T47D (cell line): ENCODE data around the gene ASTN2.

Experiments
- DNase-seq, 2 experiments: peaks; one replicate each; pipeline versions ENCODE4 v3.0.0 to v3.0.0-alpha.2; 2011 to 2012; ENCODE audit warnings: low read depth in 1 of 2, low spot score in 1 of 2
- JUND ChIP-seq: IDR thresholded peaks from 2 replicates; pipeline ENCODE4 v1.6.1; 2012; ENCODE audit warnings: low read depth
- in situ Hi-C: cut with HindIII; loops from 2 replicates; pipeline ENCODE4 v1.10.0; 2016; ENCODE audit warnings: low sequenced_read_pairs, low pct_unique_long_range_greater_than_20kb

Gene ASTN2

GRCh38 chr9:116662646-116663310 is 752.1 kb downstream of the ASTN2 start:
- TF ChIP-seq JUND, result no peak
- in situ Hi-C loops, result no loop called here
- DNase-seq, result no peak

- DNase-seq, result peak; percentile 68 to 85
- TF ChIP-seq JUND, result no peak
- in situ Hi-C loops, result no loop called here
These were observed 753.6 kb downstream of the ASTN2 start for GRCh38 chr9:116661037-116661954.

- no peak for TF ChIP-seq JUND
- in situ Hi-C loops, result no loop called here
- DNase-seq, result no peak
These were observed 756.6 kb downstream of the ASTN2 start for GRCh38 chr9:116658265-116658664.

GRCh38 chr9:116656977-116657376 is 757.9 kb downstream of the ASTN2 start:
- TF ChIP-seq JUND, result no peak
- no peak for DNase-seq
- in situ Hi-C loops, result no loop called here

- TF ChIP-seq JUND, result no peak
- in situ Hi-C loops, result no loop called here
- DNase-seq, result no peak
These were observed 758.3 kb downstream of the ASTN2 start for GRCh38 chr9:116656501-116656971.

GRCh38 chr9:116654059-116654355 is 760.9 kb downstream of the ASTN2 start:
- TF ChIP-seq JUND, result no peak
- in situ Hi-C loops, result no loop called here
- no peak for DNase-seq

- in situ Hi-C loops, result no loop called here
- TF ChIP-seq JUND, result no peak
These were observed 761.4 kb downstream of the ASTN2 start for GRCh38 chr9:116653348-116654058.

GRCh38 chr9:116647515-116647809 is 767.4 kb downstream of the ASTN2 start:
- in situ Hi-C loops, result no loop called here
- no peak for DNase-seq
- TF ChIP-seq JUND, result no peak

More at GRCh38 chr9:116653348-116654058, 761.4 kb downstream of the ASTN2 start:
- no peak for DNase-seq

- DNase-seq, result peak; percentile 35 to 75
- in situ Hi-C loops, result no loop called here
These were observed 768.0 kb downstream of the ASTN2 start for GRCh38 chr9:116646661-116647514.

GRCh38 chr9:116644091-116644688 is 770.7 kb downstream of the ASTN2 start:
- no peak for DNase-seq
- no peak for TF ChIP-seq JUND
- in situ Hi-C loops, result no loop called here

More at GRCh38 chr9:116646661-116647514, 768.0 kb downstream of the ASTN2 start:
- no peak for TF ChIP-seq JUND

- TF ChIP-seq JUND, result no peak
- in situ Hi-C loops, result no loop called here
- no peak for DNase-seq
These were observed 771.2 kb downstream of the ASTN2 start for GRCh38 chr9:116643691-116644090.
